DND-41 (cell line): ENCODE measurements around the gene CFLAR.

ENCODE experiments used
- ATAC-seq: fragments of 200-7000 bp; cut with Tn5 transposase; 3 replicates; pipeline ENCODE4 v1.9.1; 2021; ENCODE audit warnings: low read depth; ENCODE audit not compliant: insufficient read depth
- DNase-seq: peaks from one replicate; pipeline ENCODE4 v3.0.0-alpha.2; 2020
- H2AFZ ChIP-seq: 2 replicates; pipeline ENCODE4 v1.6.0; 2012; ENCODE audit warnings: low read depth, low read length
- H3K27ac ChIP-seq: 2 replicates; pipeline ENCODE4 v1.5.1; 2012; ENCODE audit warnings: low read length, inconsistent platforms
- H3K27me3 ChIP-seq: fragments of 200-600 bp; sonication (generic); 2 replicates; pipeline ENCODE4 v1.6.0; 2012; ENCODE audit warnings: low read length, mild to moderate bottlenecking, inconsistent platforms; ENCODE audit not compliant: insufficient read depth, poor library complexity
- H3K36me3 ChIP-seq: 2 replicates; pipeline ENCODE4 v1.5.1; 2012; ENCODE audit warnings: low read length, inconsistent platforms; ENCODE audit not compliant: insufficient read depth
- H3K4me1 ChIP-seq: 2 replicates; pipeline ENCODE4 v1.5.1; 2012; ENCODE audit warnings: mild to moderate bottlenecking, low read length; ENCODE audit not compliant: insufficient read depth
- H3K4me2 ChIP-seq: 2 replicates; pipeline ENCODE4 v1.6.0; 2012; ENCODE audit warnings: mild to moderate bottlenecking, moderate library complexity, low read length, inconsistent platforms; ENCODE audit not compliant: insufficient read depth
- H3K4me3 ChIP-seq, 2 experiments: fragments of 200-600 bp in 1 of 2; shearing (Covaris generic) in 1 of 2; 2 replicates each; pipeline ENCODE4 v1.5.1; 2012 to 2016; ENCODE audit warnings: inconsistent platforms in 2 of 2, low read length in 2 of 2, mild to moderate bottlenecking in 2 of 2, low read depth in 1 of 2, moderate library complexity in 1 of 2
- H3K79me2 ChIP-seq: 2 replicates; pipeline ENCODE4 v1.6.0; 2012; ENCODE audit warnings: low read length, inconsistent platforms; ENCODE audit not compliant: insufficient read depth
- H3K9ac ChIP-seq: 2 replicates; pipeline ENCODE4 v1.6.0; 2012; ENCODE audit warnings: low read depth, mild to moderate bottlenecking, inconsistent platforms, low read length, moderate library complexity
- H3K9me3 ChIP-seq: 2 replicates; pipeline ENCODE4 v1.5.1; 2012; ENCODE audit warnings: low read length, moderate library complexity, mild to moderate bottlenecking, inconsistent platforms; ENCODE audit not compliant: insufficient read depth, severe bottlenecking
- H4K20me1 ChIP-seq: 2 replicates; pipeline ENCODE4 v1.6.0; 2012; ENCODE audit warnings: low read length; ENCODE audit not compliant: insufficient read depth
- CTCF ChIP-seq: IDR thresholded peaks from 2 replicates; pipeline ENCODE4 v1.5.1; 2012; ENCODE audit warnings: borderline replicate concordance, low read length, moderate library complexity, mild to moderate bottlenecking; ENCODE audit not compliant: poor library complexity, severe bottlenecking; ENCODE audit errors: extremely low read depth
- EZH2 ChIP-seq: IDR thresholded peaks from 3 replicates; pipeline ENCODE4 v1.6.1; 2012; ENCODE audit warnings: borderline replicate concordance, low read depth, mild to moderate bottlenecking, moderate library complexity, low read length, inconsistent platforms; ENCODE audit not compliant: severe bottlenecking

CFLAR gene

GRCh38 chr2:201127152-201127511, 11.2 kb downstream of the CFLAR start:
- Histone ChIP-seq H2AFZ (no peak overlapping the region), H3K27ac (no peak overlapping the region), H4K20me1 (no peaks in the 10 kb centered on the region), H3K9me3 (no peaks in the 10 kb centered on the region), H3K9ac (no peak overlapping the region), H3K27me3 (no peaks in the 10 kb centered on the region), H3K4me3 (no peak overlapping the region), H3K36me3 (0 out of 2 replicates have a peak, but pooled peaks cover 2% of the 10 kb centered on the region), H3K79me2 (peaks cover 73% of the 10 kb centered on the region), H3K4me1 (peaks cover 52% of the 10 kb centered on the region), H3K4me2 (no peak overlapping the region)
- DNase-seq (no peak), ATAC-seq (no peak)
- TF ChIP-seq EZH2 (no peak), CTCF (no peak)

- H3K4me1 ChIP-seq: peaks cover 51% of the 10 kb centered on the region
- no peaks in the 10 kb centered on the region for H3K9me3 ChIP-seq
- no peak overlapping the region for H3K4me2 ChIP-seq
- H3K27me3 ChIP-seq: no peaks in the 10 kb centered on the region
- DNase-seq (peak; percentile 40), ATAC-seq (peak; percentile 20; the same call in 2 of the 3 replicates)
- no peak overlapping the region for H3K27ac ChIP-seq
- H3K36me3 ChIP-seq: no peaks in the 10 kb centered on the region
- TF ChIP-seq EZH2 (no peak), CTCF (no peak)
- no peak overlapping the region; the same call in 1 of the 2 replicates for H3K9ac ChIP-seq
- H2AFZ ChIP-seq: no peak overlapping the region
- peaks cover 68% of the 10 kb centered on the region for H3K79me2 ChIP-seq
- no peak overlapping the region for H3K4me3 ChIP-seq
- H4K20me1 ChIP-seq: no peaks in the 10 kb centered on the region
Measured at GRCh38 chr2:201127570-201127969, 11.6 kb downstream of the CFLAR start.

GRCh38 chr2:201128033-201128432, 12.1 kb downstream of the CFLAR start:
- H3K4me2 ChIP-seq: no peak overlapping the region
- ATAC-seq (no peak), DNase-seq (no peak)
- no peak overlapping the region for H2AFZ ChIP-seq
- H3K27me3 ChIP-seq: no peaks in the 10 kb centered on the region
- H3K9me3 ChIP-seq: no peaks in the 10 kb centered on the region
- no peaks in the 10 kb centered on the region for H4K20me1 ChIP-seq
- H3K9ac ChIP-seq: no peak overlapping the region
- peaks cover 64% of the 10 kb centered on the region for H3K79me2 ChIP-seq
- TF ChIP-seq EZH2: no peak
- TF ChIP-seq CTCF: no peak
- no peak overlapping the region for H3K27ac ChIP-seq
- H3K4me3 ChIP-seq: no peak overlapping the region
- H3K36me3 ChIP-seq: peaks cover 5% of the 10 kb centered on the region
- peaks cover 48% of the 10 kb centered on the region for H3K4me1 ChIP-seq

- H3K4me2 ChIP-seq: no peak overlapping the region
Measured at GRCh38 chr2:201128933-201129505, 13.1 kb downstream of the CFLAR start.

More at GRCh38 chr2:201128933-201129505, 13.1 kb downstream of the CFLAR start:
- H3K27ac ChIP-seq: no peak overlapping the region
- H3K9ac ChIP-seq: no peak overlapping the region
- TF ChIP-seq EZH2: no peak
- TF ChIP-seq CTCF: no peak
- H3K9me3 ChIP-seq: no peaks in the 10 kb centered on the region
- peaks cover 40% of the 10 kb centered on the region for H3K4me1 ChIP-seq
- ATAC-seq (no peak), DNase-seq (no peak)
- H2AFZ ChIP-seq: no peak overlapping the region
- no peaks in the 10 kb centered on the region for H4K20me1 ChIP-seq
- H3K36me3 ChIP-seq: peaks cover 9% of the 10 kb centered on the region
- H3K4me3 ChIP-seq: no peak overlapping the region
- H3K79me2 ChIP-seq: peaks cover 55% of the 10 kb centered on the region
- no peaks in the 10 kb centered on the region for H3K27me3 ChIP-seq
